ENCODE measurements around the gene FUZ. TPM values are rescaled to one million over a fixed set of nuclear protein-coding genes. Genes with fewer than 3 reads are reported as not detected.

Gene FUZ
- total RNA-seq, 1 experiment from 2014 or later, result 3.1 TPM

DNA sequence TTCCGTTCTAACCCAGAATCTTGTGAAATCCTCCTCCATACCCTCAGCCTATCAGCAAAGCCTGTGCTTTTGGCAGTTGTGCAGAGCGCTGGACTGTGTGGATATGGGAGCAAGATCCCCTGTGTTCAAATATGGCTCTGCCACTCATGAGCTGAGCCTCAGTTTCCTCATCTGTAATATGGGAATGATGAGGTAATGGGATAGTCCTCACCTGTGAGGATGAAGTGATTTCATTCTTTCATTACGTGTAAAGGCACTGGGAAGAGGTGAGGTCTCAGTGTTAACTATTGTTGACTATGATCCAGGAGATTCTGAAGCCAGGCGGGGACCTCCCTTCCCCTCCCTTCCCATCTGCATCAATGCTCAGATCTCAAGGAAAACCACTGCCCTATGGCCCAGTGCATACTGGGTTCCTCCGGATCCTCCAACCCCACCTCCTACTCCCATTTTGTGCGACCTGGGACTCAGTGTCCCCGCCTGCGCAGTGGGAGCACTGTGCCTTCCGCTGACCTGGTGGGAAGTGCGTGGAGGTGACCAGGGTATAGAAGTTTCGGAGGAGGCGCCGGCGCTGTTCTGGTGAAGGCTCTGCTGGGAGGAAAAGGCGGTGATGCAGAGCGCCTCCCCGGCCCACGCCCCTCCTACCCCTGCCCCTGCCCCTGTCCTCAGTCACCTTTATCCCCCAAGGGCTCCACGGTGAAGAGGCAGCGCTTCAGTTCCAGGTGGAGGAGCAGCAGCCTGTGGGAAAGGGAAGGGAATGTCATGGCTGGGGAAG lies 5.0 kb downstream of the FUZ start:
- DNase-seq (ENCODE audit: low spot score), result no peak

DNA sequence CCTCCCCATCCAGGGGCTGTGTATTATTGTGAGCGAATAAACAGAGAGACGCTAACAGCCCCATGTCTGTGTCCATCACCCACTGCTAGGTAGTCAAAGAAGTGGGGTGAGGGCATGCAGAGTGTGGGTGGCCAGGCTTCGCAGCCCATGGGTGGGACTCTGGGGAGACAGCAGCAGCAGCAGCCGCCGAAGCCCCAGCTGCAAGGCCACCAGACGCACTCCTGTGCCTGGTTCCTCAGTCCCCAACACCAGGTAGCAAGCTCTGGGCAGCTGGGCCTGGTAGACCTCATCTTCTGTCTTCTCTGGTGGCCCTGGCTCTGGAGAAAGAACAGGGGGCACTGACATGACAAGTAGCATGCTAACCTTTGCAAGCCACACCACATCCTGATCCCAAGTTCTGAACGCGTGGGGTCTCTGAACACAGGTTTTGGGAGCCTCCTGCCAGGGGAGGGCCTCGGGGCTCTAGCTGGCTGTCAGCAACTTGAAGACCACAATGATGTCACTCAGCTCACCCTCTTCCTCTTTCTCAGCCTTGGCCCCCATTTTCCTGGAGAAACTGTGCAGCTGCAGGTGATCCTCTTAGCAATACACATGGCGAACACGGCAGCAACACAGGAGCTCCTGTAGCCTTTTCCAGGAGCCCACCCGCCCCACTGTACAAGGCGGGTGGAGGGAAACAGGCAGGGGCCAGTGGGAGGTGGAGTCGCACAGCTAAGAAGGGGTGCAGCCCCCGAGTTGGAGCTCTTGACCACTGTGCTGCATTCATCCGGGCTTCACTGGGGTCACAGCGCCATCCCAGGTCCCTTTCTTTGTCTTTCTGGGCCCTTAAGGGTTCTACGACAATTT lies 5.8 kb downstream of the FUZ start:
- no peak for DNase-seq (ENCODE audit: low spot score)

DNA sequence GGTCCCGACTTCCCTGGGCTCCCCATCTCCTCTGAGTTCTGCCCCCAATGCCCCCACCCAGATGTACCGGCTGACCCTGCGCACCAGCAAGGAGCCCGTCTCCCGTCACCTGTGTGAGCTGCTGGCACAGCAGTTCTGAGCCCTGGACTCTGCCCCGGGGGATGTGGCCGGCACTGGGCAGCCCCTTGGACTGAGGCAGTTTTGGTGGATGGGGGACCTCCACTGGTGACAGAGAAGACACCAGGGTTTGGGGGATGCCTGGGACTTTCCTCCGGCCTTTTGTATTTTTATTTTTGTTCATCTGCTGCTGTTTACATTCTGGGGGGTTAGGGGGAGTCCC lies 6.5 kb downstream of the FUZ start:
- no peak for DNase-seq (ENCODE audit: low spot score)

DNA sequence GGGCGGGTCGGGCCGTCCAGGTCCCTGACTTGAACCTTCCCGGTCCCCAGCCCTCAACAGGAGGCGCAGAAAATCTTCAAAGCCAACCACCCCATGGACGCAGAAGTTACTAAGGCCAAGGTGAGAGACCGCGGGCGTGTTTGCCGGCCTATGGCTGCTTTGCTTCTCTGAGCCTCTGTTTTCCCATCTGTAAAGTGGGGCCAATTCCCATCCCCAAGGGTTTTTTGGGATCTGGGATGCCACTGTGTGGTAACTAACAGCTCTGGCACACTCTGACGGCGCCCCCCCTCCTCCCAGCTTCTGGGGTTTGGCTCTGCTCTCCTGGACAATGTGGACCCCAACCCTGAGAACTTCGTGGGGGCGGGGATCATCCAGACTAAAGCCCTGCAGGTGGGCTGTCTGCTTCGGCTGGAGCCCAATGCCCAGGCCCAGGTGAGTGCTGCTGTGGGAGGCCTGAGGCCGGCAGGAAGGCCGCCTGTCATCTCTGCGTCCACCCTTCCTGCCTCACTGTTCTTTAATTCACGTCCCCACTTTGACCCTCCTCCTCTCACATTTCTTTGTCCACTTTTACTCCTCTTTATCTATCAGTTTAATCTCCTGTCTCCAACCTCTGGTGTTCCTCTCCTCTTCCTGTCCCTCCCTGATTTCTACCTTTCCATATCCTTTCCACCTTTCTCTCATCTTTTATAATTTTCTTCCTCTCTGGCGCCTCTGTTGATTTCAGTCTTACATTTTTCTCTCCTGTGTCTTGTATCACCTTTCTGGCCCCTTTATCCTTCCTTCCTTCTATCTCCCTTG lies 7.1 kb downstream of the FUZ start:
- DNase-seq (ENCODE audit: low spot score), result no peak

DNA sequence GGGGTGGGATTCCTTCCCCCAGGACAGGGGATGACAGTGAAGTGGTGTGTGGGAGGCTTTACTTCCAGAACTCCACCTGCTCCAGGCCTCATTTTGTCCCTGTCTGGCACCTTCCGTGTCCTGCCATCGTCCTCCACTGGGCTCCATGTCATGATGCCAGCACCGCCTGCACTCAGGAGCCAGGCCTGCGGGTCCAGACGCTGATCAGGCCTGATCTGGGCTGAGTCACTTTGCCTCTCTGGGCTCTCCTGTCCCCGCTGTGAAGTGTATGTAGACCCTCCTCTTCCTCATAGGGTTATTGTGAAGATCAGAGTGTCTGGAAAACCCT lies 9.6 kb downstream of the FUZ start:
- no peak for DNase-seq (ENCODE audit: low spot score)

DNA sequence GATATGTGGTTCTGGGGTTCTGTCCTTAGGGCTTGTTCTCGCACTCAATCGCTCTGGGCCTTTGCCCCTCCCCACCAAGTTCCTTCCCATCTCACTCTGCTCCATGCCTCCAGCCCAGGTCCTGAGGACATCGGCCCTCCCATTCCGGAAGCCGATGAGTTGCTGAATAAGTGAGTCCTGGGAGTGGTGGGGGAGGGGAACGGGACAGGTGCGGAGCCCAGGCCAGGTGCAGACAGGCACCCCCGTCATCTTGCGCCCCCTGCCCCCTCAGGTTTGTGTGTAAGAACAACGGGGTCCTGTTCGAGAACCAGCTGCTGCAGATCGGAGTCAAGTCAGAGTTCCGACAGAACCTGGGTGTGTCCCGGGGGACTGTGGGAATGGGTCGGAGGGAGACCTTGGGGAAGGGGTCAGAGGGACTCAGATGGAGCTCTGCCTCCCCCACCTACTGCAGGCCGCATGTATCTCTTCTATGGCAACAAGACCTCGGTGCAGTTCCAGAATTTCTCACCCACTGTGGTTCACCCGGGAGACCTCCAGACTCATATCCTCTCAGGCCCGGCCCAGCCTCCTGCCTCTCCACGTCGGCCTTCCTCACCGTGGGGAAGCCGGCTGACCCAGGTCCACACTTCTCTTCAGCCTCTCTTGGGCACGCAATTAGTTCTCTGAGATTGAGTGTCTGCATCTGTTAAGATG lies 10.1 kb downstream of the FUZ start:
- DNase-seq (ENCODE audit: low spot score), result no peak

DNA sequence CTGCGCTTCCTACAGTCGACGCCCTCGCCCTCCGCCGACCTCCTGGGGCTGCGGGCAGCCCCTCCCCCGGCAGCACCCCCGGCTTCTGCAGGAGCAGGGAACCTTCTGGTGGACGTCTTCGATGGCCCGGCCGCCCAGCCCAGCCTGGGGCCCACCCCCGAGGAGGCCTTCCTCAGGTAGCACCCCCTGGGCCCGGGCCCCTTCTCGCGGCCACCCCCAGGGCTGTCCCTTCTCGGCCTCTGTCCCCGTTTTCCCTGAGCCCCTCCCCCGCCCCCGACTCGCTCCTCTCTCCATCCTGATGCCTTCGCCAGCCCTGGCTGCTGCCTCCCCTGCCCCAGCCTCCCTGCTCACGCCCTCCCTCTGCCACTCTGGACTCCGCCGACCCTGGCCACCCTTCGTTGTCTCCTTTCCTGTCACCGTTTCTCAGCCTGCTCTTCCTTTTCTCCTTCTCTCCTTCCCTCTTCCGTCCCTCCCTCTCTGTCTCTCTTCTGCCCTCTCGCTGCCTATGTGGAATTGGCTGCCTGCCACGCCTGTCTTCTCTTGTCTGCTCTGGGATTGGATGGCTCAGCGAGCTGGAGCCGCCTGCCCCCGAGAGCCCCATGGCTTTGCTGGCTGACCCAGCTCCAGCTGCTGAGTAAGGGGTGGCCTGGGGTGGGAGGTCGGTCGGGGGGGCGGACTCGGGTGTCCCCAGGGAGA lies 11.0 kb downstream of the FUZ start:
- peak; percentile 39 for DNase-seq (ENCODE audit: low spot score)

DNA sequence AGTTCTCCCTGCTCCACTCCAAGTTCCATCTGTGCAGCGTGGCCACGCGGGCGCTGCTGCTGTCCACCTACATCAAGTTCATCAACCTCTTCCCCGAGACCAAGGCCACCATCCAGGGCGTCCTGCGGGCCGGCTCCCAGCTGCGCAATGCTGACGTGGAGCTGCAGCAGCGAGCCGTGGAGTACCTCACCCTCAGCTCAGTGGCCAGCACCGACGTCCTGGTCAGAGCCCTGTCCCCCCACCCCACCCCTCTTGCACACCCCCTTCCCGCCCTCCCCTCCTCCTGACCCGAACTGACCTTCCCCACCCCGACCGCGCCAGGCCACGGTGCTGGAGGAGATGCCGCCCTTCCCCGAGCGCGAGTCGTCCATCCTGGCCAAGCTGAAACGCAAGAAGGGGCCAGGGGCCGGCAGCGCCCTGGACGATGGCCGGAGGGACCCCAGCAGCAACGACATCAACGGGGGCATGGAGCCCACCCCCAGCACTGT lies 11.6 kb downstream of the FUZ start:
- DNase-seq (ENCODE audit: low spot score), result no peak

DNA sequence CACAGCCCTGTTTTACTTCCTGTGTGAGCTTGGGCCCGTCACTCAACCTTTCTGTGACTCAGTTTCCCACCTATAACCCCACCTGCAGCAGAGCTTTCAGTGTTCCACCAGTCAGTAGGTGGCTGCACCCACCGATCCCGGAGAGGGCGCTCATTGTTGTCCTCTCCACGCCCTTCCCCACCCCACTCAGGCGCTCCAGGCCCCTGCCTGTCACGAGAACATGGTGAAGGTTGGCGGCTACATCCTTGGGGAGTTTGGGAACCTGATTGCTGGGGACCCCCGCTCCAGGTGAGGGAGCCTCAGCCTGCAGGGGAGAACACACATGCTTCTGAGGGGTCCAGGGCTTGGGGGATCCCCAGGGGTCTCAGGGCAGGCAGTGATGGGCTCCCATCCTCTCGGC lies 12.3 kb downstream of the FUZ start:
- no peak for DNase-seq (ENCODE audit: low spot score)

DNA sequence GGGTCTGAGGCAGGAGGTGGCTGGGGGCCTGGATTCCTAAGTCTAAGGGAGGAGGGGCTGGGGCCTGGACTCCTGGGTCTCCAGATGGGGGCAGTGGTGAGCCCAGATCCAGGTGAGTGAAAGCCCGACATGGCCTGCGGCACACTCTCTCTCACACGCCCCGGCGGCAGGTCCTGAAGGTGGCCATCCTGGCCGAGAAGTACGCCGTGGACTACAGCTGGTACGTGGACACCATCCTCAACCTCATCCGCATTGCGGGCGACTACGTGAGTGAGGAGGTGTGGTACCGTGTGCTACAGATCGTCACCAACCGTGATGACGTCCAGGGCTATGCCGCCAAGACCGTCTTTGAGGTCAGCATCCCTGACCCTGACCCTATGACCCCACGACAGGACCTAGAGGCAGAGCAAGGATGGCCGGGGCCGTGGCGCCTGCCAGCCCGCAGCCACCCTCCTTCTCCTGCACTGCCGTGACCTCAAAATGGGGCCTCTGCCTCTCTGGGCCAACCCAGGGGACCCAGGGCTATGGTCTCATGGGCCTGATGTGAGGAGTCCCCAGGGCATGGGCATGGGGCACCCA lies 13.2 kb downstream of the FUZ start:
- no peak for DNase-seq (ENCODE audit: low spot score)

DNA sequence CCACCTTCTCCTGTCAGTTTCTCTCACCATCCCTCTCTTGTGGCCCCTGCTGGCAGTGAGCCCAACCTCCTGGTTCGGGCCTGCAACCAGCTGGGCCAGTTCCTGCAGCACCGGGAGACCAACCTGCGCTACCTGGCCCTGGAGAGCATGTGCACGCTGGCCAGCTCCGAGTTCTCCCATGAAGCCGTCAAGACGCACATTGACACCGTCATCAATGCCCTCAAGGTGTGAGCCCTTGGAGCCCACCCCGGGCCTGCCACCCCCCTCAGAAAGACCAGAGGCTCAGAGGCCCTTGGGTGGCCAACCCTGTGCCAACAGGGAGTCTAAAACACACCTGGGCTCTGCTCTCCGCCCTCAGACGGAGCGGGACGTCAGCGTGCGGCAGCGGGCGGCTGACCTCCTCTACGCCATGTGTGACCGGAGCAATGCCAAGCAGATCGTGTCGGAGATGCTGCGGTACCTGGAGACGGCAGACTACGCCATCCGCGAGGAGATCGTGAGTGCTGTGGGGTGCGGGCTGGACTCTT lies 13.8 kb downstream of the FUZ start:
- DNase-seq (ENCODE audit: low spot score), result no peak

DNA sequence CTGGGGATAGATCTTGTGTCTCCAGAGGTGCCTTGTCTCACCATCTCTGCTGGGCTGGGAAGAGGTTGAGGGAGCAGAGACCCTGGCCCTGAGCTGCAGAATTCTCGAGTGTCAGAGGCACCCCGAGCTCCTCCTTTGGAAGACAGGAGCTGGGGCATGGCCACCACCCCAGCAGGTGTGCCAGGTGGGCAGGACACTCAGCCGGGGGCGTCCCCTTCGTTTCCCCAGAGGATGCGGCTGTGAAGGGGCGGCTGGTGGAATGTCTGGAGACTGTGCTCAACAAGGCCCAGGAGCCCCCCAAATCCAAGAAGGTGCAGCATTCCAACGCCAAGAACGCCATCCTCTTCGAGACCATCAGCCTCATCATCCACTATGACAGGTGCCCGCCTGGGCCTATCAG lies 14.5 kb downstream of the FUZ start:
- DNase-seq (ENCODE audit: low spot score), result no peak

DNA sequence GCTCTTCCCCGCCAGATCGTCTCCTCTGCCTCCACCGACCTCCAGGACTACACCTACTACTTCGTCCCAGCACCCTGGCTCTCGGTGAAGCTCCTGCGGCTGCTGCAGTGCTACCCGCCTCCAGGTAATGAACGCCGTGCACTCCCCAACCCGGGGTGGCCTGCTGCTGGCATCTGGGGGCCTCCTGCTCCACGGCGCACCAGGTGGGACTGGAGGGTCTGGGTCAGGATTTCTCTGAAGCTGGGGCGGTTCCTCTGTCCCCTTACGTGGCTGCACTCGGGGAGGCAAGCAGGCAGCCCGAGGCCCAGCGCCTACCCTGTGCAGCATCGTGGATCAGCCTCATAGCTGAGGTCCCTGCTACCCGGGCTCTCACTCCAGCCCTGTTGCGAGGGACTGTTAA lies 17.5 kb downstream of the FUZ start:
- no peak for DNase-seq (ENCODE audit: low spot score)

DNA sequence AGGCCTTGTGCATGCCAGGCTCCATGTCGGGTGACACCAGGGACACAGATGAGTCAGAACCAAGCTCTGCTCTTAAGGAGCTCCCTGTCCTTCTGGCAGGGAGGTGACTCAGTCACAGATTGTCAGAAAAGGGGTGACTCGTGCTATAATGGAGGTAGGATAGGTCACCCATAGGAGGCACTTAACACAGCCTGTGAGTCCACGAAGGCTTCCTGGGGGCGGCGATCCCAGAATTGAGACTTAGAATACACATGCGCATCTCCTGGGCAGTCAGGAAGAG lies 19.6 kb downstream of the FUZ start:
- no peak for DNase-seq (ENCODE audit: low spot score)

DNA sequence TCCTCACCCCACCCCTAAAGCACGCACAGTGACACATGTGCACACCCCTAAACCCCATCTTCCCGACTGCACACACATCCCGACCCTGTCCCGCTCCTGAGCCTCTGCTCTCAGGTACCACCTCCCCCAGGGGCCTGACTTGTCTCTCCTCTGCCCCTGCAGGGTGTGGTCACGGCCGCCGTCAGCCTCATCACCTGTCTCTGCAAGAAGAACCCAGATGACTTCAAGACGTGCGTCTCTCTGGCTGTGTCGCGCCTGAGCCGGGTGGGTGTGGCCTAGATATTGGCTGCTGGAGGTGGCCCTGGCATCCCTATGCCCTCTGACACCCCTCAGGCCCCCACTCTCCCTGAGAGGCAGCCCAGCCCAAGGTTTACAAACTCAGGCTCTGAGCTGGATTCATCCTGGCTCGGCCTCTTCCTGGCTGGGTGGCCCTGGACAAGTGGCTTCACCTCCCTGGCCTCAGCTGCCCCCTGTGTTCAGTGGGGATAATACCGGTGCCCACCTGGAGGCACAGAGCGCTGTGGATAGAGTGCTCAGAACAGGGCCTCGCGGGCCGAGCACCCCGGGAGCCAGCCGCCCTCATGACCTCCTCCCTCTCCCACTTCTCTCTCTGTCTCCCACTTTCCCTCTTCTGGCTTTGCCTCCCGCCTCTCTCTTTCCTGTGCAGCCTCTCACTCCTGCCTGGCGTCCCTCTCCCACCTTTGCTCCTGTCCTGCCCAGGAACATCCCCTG lies 20.1 kb downstream of the FUZ start:
- no peak for DNase-seq (ENCODE audit: low spot score)

DNA sequence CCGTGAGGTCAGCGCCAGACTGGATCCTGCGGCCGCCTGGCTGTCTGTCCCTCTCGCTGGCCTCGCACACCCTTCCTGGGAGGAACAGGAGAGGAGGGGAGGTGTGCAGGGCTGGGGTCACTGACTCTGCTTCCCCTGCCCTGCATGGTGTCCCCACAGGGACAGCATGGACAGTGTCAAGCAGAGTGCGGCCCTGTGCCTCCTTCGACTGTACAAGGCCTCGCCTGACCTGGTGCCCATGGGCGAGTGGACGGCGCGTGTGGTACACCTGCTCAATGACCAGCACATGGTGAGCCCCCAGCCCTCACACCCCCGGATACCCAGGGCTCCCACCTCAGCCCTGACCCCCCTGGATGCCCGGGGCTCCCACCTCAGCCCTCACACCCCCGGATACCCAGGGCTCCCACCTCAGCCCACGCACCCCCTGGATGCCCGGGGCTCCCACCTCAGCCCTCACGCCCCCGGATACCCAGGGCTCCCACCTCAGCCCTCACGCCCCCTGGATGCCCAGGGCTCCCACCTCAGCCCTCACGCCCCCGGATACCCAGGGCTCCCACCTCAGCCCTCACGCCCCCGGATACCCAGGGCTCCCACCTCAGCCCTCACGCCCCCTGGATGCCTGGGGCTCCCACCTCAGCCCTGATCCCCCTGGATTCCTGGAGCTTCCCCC lies 21.2 kb downstream of the FUZ start:
- DNase-seq (ENCODE audit: low spot score), result no peak

DNA sequence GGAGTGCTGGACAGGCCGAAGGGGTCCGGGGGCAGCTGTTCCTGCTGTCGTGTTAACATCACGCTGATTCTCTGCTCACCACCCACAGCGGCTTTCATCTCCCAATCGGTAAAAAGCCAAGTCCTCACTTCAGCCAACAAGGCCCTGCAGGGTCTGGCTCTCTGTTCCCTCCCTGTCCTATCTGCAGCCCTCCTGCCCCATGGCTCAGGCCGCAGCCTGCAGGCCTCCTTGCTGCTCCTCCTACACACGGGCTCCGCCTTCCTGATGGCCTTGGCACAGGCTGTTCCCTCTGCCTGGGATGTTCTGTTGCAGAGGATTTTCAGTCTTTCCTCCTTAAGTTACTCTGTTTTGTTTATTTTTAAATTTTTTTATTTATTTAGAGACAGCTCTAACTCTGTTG lies 22.2 kb downstream of the FUZ start:
- DNase-seq (ENCODE audit: low spot score), result no peak

DNA sequence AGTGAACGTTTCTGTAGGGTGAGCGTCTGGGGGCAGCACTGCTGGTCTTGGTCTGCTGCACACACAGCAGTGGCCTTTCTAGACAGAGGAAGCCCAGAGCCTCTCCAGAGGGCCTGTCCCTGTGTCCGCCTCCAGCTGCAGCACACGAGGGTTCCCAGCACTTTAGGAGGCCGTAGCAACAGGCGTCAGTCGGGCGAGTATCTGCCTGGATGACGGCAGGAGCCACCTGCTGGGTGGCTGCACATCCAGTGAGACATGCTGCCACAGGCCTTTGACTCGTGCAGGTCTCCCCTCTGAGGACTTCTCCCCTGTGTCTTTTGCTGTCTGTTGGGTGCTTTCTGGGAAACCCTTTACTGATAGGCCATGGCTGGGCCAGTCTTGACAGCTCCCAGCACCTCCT lies 24.2 kb downstream of the FUZ start:
- no peak for DNase-seq (ENCODE audit: low spot score)

DNA sequence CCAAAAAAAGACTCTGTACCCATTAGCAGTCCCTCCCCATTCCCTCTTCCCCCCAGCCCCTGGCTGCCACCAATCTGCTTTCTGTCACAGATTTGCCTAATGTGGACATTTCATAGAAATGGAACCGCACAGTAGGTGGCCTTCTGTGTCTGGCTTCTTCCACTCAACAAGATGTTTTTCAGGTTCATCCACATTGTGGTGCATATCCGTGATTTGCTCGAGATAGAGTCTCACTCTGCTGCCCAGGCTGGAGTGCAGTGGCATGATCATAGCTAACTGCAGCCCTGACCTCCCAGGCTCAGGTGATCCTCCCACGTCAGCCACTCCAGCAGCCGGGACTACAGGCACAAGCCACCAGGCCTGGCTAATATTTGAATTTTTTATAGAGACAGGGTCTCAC lies 25.3 kb downstream of the FUZ start:
- no peak for DNase-seq (ENCODE audit: low spot score)

All from HT-29 (cell line).